ENCODE measurements around the gene FAM193A.

- TF ChIP-seq CTCF (IDR thresholded peaks at IDR 0.05): no peak
- no peak for TF ChIP-seq POLR2A (IDR thresholded peaks at IDR 0.05)
Observed at GRCh38 chr4:2671267-2671895, 134.9 kb downstream of the FAM193A start.
